NB4 (cell line): Measurements from ENCODE around the gene MYO15B.

Source experiments
- CTCF ChIP-seq: IDR thresholded peaks from one replicate; pipeline ENCODE4 v1.5.1; 2012; ENCODE audit warnings: low read depth, low read length
- MYC ChIP-seq: IDR thresholded peaks from 2 replicates; pipeline ENCODE4 v1.6.1; 2011; ENCODE audit warnings: low read depth, low read length
- POLR2A ChIP-seq: IDR thresholded peaks from 2 replicates; pipeline ENCODE4 v1.6.1; 2011; ENCODE audit warnings: mild to moderate bottlenecking; ENCODE audit not compliant: insufficient read length; ENCODE audit errors: extremely low read depth
- TF ChIP-seq, protein P1 (sequence below): IDR thresholded peaks from 2 replicates; pipeline ENCODE4 v1.6.1; 2011; ENCODE audit warnings: low read depth, low read length

DNA sequence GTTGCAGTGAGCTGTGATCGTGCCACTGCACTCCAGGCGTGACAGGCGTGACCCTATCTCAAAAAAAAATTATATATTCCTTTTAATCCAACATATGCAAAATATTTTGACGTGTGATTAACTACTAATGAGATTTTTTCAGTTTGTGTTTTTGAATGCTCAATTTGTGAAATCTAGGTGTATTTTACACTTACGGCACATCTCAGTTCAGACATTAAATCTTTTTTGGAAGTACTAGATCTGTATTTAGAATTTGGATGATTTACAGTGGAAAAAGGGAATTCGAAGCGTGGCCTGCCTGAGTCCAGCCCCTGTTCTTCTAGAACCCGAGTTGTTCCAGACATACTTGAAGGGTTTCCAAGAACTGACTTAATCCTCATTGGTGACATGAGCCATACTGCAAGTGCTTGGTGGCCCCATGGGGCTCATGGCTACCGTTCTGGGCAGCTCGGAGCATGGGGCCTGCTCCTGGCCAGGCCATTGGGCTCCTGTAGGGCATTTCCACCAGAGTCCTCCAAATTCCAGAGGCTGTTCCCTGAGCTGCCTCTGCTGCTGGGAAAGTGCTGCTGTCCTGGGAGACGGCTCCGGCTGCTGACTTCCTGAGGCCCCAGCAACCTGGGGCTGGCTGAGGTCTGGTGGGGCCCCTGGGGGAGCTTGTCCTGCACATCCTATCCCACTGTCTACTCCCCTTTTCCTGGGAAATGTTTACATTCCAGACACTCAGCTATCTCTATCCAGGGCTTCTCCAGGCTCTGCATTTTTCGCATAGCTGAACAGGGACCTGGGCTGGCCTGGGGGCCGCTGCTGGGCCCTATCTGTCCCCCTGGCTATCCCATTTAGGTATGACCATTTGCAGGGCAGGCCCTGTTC is 34.9 kb upstream of the MYO15B start:
- TF ChIP-seq, protein P1, sequence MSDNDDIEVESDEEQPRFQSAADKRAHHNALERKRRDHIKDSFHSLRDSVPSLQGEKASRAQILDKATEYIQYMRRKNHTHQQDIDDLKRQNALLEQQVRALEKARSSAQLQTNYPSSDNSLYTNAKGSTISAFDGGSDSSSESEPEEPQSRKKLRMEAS: no peak
- TF ChIP-seq CTCF (no peak), POLR2A (no peak), MYC (no peak)
